HL-60 (cell line): ENCODE results near the gene MME.

Source experiments
- GABPA ChIP-seq: IDR thresholded peaks from 2 replicates; pipeline ENCODE4 v1.6.1; 2012; ENCODE audit warnings: low read depth
- POLR2AphosphoS5 ChIP-seq: IDR thresholded peaks from 2 replicates; pipeline ENCODE4 v1.6.1; 2012; ENCODE audit warnings: low read depth
- TF ChIP-seq, protein P1 (sequence below): IDR thresholded peaks from one replicate; pipeline ENCODE4 v1.5.1; 2011; ENCODE audit warnings: low read length, control low read depth, inconsistent platforms; ENCODE audit not compliant: insufficient read depth
- TF ChIP-seq, protein P2 (sequence below): IDR thresholded peaks from 2 replicates; pipeline ENCODE4 v1.6.1; 2012; ENCODE audit warnings: low read depth; ENCODE audit not compliant: insufficient replicate concordance

DNA sequence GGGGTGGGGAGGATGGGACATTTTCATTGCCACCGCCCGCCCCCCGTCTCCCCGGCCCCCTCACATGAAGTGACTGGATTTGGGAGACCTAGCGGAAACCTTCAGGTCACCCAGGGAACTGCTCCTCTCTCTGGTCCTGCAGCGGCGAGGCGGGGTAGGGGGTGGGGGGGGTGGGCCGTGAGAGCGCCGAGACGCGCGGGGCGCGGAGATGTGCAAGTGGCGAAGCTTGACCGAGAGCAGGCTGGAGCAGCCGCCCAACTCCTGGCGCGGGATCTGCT lies 712 bp upstream of the MME start:
- TF ChIP-seq, protein P1, sequence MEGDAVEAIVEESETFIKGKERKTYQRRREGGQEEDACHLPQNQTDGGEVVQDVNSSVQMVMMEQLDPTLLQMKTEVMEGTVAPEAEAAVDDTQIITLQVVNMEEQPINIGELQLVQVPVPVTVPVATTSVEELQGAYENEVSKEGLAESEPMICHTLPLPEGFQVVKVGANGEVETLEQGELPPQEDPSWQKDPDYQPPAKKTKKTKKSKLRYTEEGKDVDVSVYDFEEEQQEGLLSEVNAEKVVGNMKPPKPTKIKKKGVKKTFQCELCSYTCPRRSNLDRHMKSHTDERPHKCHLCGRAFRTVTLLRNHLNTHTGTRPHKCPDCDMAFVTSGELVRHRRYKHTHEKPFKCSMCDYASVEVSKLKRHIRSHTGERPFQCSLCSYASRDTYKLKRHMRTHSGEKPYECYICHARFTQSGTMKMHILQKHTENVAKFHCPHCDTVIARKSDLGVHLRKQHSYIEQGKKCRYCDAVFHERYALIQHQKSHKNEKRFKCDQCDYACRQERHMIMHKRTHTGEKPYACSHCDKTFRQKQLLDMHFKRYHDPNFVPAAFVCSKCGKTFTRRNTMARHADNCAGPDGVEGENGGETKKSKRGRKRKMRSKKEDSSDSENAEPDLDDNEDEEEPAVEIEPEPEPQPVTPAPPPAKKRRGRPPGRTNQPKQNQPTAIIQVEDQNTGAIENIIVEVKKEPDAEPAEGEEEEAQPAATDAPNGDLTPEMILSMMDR: no peak
- TF ChIP-seq POLR2AphosphoS5 (no peak), GABPA (no peak)
- TF ChIP-seq, protein P2, sequence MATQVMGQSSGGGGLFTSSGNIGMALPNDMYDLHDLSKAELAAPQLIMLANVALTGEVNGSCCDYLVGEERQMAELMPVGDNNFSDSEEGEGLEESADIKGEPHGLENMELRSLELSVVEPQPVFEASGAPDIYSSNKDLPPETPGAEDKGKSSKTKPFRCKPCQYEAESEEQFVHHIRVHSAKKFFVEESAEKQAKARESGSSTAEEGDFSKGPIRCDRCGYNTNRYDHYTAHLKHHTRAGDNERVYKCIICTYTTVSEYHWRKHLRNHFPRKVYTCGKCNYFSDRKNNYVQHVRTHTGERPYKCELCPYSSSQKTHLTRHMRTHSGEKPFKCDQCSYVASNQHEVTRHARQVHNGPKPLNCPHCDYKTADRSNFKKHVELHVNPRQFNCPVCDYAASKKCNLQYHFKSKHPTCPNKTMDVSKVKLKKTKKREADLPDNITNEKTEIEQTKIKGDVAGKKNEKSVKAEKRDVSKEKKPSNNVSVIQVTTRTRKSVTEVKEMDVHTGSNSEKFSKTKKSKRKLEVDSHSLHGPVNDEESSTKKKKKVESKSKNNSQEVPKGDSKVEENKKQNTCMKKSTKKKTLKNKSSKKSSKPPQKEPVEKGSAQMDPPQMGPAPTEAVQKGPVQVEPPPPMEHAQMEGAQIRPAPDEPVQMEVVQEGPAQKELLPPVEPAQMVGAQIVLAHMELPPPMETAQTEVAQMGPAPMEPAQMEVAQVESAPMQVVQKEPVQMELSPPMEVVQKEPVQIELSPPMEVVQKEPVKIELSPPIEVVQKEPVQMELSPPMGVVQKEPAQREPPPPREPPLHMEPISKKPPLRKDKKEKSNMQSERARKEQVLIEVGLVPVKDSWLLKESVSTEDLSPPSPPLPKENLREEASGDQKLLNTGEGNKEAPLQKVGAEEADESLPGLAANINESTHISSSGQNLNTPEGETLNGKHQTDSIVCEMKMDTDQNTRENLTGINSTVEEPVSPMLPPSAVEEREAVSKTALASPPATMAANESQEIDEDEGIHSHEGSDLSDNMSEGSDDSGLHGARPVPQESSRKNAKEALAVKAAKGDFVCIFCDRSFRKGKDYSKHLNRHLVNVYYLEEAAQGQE: no peak
